ENCODE results near the gene RAD54L.

The RAD54L gene

DNA sequence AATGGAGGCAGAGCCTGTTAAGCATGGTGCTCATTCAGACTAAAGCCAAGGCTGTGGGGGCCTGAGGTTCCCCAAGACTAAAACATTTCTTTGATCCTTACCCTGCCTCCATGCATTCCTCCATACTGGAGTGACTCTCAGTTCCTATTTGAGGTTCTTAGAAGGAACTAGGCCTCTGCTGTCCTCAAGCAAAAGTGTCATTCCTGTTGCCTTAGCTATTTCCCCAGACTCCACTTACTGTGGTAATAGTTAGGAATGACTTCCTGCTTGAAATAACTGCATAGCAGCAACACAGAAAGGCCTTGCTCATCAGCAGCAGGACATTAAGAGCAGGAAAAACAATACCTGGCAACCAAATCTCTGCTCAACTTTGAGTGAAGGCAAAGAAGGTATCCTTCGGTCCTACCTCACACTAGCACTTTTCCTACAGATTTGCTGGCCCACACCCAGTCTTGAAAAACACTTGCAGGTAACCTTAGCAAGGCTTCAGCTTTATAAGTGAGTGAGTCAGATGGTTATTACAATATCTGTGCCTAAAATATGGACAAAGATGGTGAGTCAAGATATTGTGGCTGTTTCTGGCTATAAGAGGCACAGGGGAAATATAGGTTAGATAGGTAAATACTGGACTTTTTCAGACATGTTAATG, 41.0 kb downstream of the RAD54L start:
- H3K4me3 ChIP-seq = no peak overlapping the region
- DNase-seq (ENCODE audit: low spot score) = no peak
- H3K27ac ChIP-seq = no peak overlapping the region
- TF ChIP-seq, protein P1, sequence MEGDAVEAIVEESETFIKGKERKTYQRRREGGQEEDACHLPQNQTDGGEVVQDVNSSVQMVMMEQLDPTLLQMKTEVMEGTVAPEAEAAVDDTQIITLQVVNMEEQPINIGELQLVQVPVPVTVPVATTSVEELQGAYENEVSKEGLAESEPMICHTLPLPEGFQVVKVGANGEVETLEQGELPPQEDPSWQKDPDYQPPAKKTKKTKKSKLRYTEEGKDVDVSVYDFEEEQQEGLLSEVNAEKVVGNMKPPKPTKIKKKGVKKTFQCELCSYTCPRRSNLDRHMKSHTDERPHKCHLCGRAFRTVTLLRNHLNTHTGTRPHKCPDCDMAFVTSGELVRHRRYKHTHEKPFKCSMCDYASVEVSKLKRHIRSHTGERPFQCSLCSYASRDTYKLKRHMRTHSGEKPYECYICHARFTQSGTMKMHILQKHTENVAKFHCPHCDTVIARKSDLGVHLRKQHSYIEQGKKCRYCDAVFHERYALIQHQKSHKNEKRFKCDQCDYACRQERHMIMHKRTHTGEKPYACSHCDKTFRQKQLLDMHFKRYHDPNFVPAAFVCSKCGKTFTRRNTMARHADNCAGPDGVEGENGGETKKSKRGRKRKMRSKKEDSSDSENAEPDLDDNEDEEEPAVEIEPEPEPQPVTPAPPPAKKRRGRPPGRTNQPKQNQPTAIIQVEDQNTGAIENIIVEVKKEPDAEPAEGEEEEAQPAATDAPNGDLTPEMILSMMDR (IDR thresholded peaks at IDR 0.05) = no peak

DNA sequence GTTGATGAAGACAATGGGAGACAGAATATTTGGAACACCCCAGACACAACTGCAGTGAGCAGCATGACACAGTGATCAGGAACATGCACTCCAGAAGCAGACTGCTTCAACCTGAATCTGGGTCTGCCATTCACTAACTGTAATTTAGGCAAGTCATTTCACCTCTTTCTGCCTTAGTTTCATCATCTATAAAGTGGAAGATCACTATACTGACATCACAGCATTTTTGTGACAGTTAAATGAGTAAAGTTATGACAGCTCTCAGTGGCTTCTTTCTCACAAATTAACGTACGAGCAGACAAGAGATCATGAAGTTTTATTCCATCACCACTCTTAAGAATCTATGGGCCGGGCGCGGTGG, 41.6 kb downstream of the RAD54L start:
- no peak overlapping the region for H3K27ac ChIP-seq
- H3K4me3 ChIP-seq = no peak overlapping the region
- no peak for DNase-seq (ENCODE audit: low spot score)
- TF ChIP-seq, protein P1 (IDR thresholded peaks at IDR 0.05) = no peak

DNA sequence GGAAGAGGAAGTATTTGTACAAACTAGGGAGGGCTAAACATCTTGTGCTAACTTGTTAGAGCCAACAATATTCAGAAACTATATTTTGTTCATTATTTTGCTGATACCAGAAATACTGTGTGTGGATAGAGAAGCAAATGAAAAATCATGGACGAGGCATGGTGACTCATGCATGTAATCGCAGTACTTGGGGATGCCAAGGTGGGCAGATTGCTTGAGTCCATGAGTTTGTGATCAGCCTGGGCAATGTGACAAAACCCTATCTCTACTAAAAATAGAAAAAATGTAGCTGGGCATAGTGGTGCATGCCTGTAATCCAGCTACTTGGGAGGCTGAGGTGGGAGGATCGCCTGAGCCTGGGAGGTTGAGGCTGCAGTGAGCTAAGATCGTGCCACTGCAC, 42.4 kb downstream of the RAD54L start:
- Histone ChIP-seq H3K4me3 (no peak overlapping the region), H3K27ac (no peak overlapping the region)
- no peak for DNase-seq (ENCODE audit: low spot score)

DNA sequence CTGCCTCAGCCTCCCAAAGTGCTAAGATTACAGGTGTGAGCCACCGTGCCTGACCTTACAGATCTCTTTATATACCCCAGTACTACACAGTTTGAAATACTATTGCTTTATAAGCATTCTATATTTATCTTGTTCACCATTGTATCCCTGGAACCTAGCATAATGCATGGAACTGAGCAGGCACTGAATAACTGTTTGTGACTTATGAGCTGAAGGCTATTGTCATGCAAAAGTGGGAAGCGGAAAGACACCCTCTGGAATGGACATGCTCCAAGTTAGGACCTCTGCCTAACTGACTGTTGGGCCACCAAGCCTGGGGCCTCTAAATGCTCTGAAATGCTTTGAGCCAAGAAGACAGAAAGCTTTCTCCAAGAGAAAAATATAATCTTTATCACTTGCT, 47.7 kb downstream of the RAD54L start:
- no peak for DNase-seq (ENCODE audit: low spot score)
- H3K27ac ChIP-seq = no peak overlapping the region
- TF ChIP-seq, protein P1 (IDR thresholded peaks at IDR 0.05) = no peak
- H3K4me3 ChIP-seq = no peak overlapping the region

More for the DNA sequence above, 42.4 kb downstream of the RAD54L start:
- TF ChIP-seq, protein P1 (IDR thresholded peaks at IDR 0.05) = no peak

DNA sequence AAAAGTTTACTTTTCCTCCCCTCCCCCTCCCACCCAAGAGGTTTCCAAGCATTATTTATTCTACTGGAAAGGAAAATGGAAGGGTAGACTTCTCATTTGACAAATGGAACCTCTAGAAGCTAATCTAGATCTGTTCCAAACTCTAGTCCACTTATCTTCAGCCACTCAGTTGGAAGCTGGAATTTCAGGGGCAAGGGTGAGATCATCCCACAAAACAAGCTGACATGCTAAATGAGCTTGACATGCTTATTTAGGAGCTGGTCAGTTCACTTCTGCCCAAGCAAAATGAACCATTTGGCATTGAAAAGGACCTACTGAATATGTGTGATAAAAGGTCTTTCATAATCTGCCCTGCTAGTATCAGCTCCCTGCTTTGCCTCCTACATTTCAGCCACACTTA, 50.8 kb downstream of the RAD54L start:
- H3K27ac ChIP-seq = no peak overlapping the region

DNA sequence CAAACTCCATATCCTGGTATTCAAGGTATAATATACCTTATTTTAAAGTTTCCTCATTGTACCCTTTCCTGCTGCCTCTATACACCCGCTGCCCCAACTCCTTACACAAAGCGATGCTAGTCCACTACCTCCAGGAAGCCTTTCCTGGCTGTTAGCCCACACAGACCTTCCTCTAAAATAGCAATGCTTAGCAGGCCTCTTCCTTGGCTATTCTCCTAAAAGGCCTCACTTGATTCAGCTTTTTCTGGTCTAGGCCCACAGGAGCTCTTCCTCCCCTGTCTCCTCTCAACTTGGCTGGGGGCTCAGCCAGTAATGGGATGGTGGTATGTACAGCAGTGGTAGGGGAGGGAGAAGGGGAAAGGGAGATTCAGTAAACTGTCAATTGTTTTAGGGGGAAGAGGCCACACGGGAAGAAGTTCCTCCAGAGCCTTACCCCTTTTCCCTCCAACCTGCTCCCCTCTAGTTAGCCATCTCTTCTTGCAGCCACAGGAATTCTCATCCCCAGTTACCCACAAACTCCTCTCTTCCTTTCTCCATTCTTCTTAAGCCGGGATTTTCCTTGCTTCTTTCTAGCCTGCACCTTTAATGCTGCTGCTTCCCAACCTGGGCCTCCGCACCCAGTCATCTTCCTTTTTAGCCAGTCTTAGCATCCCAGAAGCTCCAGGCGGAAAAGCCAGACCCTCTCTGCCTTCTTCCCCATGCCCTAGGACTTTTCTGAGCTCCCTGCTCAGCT, 53.3 kb downstream of the RAD54L start:
- DNase-seq (ENCODE audit: low spot score) = no peak
- Histone ChIP-seq H3K4me3 (peak overlapping the region; percentile 97), H3K27ac (peak overlapping the region; percentile 89 to 99)
- TF ChIP-seq, protein P1 (IDR thresholded peaks at IDR 0.05) = no peak

More for the DNA sequence above, 50.8 kb downstream of the RAD54L start:
- H3K4me3 ChIP-seq = no peak overlapping the region
- DNase-seq (ENCODE audit: low spot score) = no peak
- TF ChIP-seq, protein P1 (IDR thresholded peaks at IDR 0.05) = no peak

DNA sequence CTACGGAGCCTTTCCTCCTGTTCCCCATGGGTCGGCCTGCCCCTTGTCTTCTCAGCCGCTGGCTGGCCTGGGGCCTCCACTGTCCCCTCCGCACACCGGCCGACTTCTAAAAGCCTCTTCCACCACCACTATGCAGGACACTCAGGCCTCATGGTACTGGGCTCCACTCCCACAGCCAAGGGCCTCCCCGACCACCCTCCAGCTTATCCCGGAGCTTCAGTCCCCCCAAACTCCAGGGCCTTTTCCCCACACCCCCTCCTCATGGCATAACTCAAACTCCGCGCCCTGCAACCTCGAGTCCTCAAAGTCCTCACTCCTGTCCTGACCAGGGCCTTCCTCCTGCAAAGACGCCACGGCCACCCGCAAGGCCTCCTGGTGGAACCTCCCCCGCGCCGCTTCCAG, 53.8 kb downstream of the RAD54L start:
- DNase-seq (ENCODE audit: low spot score) = no peak

More for the DNA sequence above, 53.8 kb downstream of the RAD54L start:
- peak overlapping the region; percentile 97 for H3K4me3 ChIP-seq
- peak overlapping the region; percentile 89 to 99 for H3K27ac ChIP-seq
- TF ChIP-seq, protein P1 (IDR thresholded peaks at IDR 0.05) = no peak

All from coronary artery (tissue), 2 donors.